HL-60/S4 treated with retinoic acid at 250 ng/mL for 4 days and 3 days (cell line): ENCODE measurements around the gene SMTNL2.
"Not testable (repeated sequence)": the region's sequence is repeated elsewhere in the genome, so short reads cannot be mapped to it uniquely, and the experiment has no call there.

Experiments used
- in situ Hi-C: fragments of 300-500 bp; cut with MboI; formaldehyde crosslinking; loops from 2 replicates; pipeline ENCODE4 v1.7.0; 2022; ENCODE audit warnings: low sequenced_read_pairs

The SMTNL2 gene

DNA sequence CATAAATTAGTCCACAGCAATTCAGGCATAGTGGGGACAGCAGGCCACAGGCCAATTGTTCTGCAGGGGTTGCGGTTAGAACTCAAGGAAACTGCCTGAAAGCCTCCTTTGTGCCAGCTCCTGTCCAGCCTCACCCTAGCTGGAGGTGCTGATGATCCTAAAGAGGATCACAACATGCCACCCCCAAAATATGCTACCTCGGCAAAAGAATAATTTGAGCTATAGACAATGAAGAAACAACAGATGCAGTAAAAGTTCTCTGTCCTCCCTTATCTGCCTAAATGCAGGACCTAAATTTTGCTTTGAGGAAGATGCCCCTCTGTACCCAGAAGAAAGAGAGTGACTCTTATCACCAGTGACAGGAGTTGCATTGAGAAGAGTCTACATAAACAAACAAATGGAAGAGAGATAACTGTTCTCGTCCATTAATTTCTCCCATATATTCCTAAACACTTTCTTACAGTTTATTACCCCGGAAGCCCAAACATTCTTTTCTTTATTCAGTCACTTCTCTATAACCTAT lies 42.5 kb downstream of the SMTNL2 start:
- in situ Hi-C loops, result no loop called here

DNA sequence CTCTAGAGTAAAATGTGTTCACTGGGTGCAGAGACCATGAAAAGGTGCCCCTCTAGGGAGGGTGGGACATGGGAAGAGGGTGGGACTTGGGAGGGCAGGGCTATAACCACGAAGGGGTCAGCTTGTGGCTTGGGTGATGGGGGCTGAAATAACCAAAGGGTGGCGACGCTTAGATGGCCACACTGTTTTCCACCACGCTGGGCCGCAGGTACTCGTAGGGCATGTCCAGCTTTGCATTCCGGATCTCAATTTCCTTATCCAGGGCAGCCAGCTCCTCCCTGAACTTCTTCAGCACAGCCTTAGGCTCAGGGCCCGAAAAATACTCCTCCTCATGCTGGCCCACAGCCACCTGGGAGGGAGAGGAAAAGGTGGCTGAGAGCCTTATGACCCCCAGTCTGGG lies 47.1 kb downstream of the SMTNL2 start:
- in situ Hi-C loops, result no loop called here

GRCh38 chr17:4631836-4632580 lies 47.7 kb downstream of the SMTNL2 start:
- in situ Hi-C loops, result no loop called here

DNA sequence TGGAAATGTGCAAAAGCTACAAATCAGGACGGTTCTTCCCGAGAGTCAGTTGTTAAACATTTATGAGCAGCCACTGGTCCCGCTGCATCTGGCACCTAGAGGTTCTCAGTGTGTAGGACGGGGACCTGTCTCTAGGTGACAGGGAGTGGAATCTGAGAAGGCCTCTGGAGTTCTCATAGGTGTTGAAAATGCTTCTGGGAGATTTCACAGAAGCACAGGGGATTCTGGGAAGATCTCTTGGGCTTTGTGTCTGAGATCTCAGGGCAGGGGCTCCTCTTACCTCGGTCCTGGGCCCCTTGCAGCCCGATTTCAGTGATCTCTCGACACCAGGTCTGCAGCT lies 48.2 kb downstream of the SMTNL2 start:
- in situ Hi-C loops, result no loop called here

DNA sequence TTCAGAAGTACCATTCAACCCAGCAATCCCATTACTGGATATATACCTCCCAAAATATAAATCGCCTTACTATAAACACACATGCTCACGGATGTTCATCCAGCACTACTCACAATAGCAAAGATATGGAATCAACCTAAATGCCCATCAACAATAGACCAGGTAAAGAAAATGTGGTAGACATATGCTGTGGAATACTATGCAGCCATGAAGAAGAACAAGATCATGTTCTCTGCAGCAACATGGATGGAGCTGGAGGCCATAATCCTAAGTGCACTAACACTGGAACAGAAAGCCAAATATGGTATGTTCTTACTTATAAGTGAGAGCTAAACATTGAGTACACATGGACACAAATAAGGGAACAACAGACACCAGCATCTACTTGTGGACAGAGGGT lies 49.3 kb downstream of the SMTNL2 start:
- in situ Hi-C loops, result no loop called here

- in situ Hi-C loops, result no loop called here
Observed at GRCh38 chr17:4634976-4635375, 50.6 kb downstream of the SMTNL2 start.

DNA sequence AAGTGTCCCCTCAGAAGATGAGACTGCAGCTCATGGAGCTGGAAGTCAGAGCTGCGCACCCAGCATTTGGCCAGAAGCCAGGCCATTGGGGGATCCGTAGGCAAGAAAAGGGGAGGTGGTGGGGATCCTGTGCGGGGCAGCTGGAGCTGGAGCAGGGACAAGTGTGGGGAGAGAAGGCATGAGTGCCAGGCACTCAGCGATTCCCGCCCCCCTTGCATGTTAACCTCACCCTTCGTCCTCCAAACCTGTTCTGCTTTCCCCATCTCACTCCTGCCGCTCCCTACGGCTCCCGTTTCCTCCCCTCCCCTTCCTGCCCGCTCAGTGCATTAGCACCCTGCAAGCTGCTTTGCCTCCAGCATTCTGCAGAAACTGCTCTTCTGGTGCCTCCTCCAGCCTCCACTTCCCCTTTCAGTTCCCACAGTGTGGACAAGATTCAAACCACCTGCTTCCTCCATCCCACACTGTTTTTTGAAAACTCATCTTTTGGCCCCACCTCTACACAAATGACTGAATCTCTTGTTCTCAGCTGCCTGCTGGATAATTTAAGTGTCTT lies 51.6 kb downstream of the SMTNL2 start:
- in situ Hi-C loops, result no loop called here

DNA sequence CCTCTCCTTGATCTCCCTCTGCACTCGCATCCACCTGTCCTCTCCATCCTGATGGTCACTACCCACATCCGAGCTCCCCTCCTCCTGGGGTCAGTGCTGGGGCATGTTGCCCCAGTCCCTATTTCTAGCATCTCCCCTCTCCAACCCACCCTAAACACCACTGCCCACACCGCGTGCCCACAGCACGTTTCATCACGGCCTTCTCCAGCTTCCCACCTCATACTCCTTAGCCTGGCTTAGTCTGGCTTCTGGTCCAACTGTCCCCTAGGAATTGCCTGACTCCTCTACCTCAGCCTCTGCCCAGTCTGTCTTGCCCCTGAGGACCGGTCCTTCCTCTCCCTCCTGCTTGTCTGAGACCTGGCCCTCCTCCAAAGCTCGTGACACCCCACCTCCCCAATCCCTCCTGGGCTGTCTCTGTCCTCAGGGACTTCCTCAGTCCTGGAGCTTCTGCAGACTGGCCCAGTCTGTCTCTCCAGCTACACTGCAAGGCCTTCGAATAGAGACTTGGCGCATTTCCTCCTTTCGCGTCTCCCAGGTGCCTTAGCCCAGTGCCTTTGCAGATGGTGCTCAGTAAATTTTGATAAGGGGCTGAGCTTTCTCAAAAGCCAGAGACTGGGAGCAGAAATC lies 52.3 kb downstream of the SMTNL2 start:
- in situ Hi-C loops, result no loop called here

GRCh38 chr17:4638766-4639165 lies 54.4 kb downstream of the SMTNL2 start:
- in situ Hi-C loops, result not testable (repeated sequence)

DNA sequence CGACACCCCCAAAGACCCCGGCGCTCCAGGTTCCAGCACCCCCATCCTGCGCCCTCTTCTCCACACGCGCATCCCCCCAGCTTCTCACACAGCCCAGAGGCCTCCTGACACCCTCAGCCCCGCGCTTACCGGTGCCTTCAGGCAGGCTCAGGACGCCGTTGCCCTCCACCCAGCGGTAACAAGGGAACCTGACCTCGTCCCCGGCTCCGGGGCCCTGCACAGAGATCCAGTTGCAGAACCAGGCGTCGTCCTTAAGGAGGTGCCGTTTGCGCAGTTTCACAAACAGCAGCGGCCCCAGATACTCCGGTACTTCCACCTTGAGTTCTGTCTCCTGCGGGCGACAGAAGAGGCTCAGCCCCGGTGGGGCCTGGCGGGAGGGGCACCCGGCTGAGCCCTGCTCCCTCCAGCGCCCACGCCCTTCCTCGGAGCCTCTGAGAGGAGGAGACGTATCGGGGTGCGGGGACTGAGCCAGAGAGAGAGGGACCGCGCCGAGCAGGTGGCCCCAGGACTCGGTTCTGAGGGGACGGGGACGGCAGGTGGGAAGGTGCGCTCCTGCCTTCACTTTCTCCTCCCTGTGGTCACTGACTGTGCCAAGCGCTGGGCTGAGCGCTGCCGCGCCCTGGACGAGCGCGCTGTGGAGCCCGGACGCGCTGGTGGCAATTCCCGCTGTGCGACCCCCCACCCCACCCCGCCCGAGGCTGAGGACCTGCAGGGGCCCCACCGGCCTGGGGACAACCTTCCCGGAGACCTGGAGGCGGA lies 55.2 kb downstream of the SMTNL2 start:
- in situ Hi-C loops, result not testable (repeated sequence)

GRCh38 chr17:4640569-4641188 lies 56.4 kb downstream of the SMTNL2 start:
- in situ Hi-C loops, result not testable (repeated sequence)

GRCh38 chr17:4641297-4642195 lies 57.2 kb downstream of the SMTNL2 start, which contains the start of gene ALOX15:
Gene ALOX15 (minus strand): TSS chr17:4641678. CDS start chr17:4641651, 27 bp downstream.
- in situ Hi-C loops, result no loop called here

DNA sequence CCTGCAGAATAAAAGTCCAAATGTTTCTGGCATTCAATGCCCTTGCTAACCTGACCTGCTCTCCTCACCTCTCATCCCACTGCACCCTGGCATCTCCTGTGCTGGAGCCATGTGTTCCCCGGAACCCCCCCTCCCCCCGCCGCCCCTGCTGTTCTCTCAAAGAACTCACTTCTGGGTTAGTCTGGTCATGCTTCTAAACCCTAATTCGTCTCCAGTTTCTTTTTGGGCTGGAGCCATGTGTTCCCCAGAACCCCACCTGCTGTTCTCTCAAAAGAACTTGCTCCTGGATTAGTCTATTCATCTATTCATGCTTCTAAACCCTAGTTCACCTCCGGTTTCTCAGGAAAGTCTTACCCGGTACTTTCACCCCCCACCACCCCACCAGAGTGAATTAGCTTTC lies 58.0 kb downstream of the SMTNL2 start:
- in situ Hi-C loops, result no loop called here

- in situ Hi-C loops, result no loop called here
Observed at GRCh38 chr17:4643676-4644075, 59.3 kb downstream of the SMTNL2 start.

GRCh38 chr17:4645642-4646041 lies 61.3 kb downstream of the SMTNL2 start:
- in situ Hi-C loops, result no loop called here

DNA sequence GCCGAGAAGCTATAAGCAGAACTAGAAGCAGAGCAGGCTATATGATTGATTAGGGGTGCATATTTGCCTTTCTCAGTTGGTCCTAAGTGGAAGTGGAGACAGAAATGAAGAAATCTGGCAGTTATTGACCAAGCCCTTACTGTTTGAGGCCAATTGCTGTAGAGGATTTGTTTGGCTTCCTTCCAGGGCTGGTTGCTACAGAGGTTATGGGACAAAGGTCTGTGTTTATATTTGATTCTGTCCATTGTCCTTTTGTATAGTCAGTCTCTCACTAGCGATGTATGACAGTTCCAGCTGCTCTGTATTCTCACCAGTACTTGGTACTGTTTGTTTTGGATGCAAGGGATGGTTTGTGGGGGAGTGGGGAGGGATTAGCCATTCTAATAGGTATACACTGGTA lies 64.4 kb downstream of the SMTNL2 start:
- in situ Hi-C loops, result no loop called here

GRCh38 chr17:4652997-4653396 lies 68.7 kb downstream of the SMTNL2 start:
- in situ Hi-C loops, result no loop called here

- in situ Hi-C loops, result not testable (repeated sequence)
Observed at GRCh38 chr17:4655933-4656332, 71.6 kb downstream of the SMTNL2 start.

- in situ Hi-C loops, result no loop called here
Observed at GRCh38 chr17:4657678-4658077, 73.3 kb downstream of the SMTNL2 start.
